Myocyte (in vitro differentiated cells): Measurements from ENCODE around the gene WFDC1. TPM values are rescaled to one million over a fixed set of nuclear protein-coding genes. Genes with fewer than 3 reads are reported as not detected.

ENCODE experiments used
- DNase-seq: peaks from one replicate; pipeline ENCODE4 v3.0.0-alpha.2; 2012; ENCODE audit warnings: low read depth
- total RNA-seq: library from RNA; depleted of rRNA; stranded (reverse); fragments of >200 nt; gene quantifications from 2 replicates; pipeline ENCODE4 v1.2.3, GENCODE V29; 2014

Gene WFDC1
- total RNA-seq, 1 donor from 2014 or later = 0.43 TPM

DNA sequence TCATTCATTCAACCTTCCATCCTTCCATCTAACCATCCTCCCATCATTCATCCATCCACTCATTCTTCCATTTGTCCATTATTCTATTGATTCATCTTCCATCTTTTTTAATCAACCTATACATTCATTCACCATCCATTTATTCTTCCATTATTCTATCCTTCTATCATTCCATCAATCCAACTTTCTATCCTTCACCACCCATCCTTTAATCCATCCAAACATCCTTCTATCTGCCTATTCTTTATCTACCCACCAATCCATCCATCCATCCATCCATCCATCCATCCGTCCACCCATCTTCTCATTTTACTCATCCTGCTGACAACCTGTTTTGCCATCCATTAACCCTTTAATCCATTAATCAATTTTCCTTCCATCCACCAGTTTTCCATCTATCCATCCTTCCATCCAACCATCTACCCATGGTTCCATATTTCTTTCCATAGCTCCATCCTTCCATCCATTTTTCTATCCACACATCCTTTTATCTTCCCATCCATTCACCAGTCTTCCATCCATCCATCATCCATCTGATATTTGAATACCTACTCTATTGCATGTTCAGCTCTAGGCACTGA lies 21.8 kb upstream of the WFDC1 start:
- DNase-seq = no peak

DNA sequence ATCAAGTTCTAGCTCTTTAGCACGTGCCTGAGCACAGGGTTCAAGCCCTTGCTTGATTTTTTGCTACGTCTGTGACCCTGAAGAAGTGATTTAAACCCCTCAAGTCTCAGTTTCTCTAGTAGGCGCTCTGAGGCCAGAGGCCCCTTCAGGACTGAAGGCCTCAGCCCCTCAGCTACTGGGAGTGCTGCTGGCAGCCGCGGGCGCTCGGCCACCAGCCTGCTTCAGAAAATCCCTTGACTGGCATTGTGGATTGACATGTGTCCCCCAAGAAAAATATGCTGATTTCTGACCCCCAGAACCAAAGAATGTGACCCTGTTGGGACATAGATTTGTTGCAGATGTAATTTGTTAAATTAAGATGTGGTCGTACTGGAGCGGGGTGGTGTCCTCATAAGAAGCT lies 20.2 kb upstream of the WFDC1 start:
- DNase-seq = no peak

DNA sequence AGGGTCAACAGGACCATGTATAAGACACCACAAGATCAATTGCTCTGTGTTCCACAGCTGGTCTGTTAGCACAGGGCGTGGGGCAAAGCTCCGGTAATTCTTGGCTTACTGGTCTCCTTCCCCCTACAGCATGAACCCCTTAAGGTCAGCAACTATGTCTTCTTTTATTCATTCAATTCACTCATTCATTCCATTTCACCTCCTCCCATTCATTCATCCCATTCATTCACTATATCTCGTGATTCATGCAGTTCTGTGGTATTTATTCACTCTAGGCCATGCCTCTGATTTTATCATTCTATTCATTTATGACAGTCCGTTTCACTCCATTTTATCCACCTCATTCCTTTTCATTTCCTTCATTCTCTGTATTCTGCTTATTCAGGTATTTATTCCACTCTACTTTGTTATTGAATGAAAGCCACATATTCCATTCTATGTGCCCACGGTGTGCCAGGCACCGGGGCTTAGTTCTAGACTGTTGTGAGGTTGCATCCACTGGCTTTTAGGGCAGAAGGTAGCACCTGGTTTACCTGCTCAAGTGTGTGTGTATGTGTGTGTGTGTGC lies 19.0 kb upstream of the WFDC1 start:
- no peak for DNase-seq

DNA sequence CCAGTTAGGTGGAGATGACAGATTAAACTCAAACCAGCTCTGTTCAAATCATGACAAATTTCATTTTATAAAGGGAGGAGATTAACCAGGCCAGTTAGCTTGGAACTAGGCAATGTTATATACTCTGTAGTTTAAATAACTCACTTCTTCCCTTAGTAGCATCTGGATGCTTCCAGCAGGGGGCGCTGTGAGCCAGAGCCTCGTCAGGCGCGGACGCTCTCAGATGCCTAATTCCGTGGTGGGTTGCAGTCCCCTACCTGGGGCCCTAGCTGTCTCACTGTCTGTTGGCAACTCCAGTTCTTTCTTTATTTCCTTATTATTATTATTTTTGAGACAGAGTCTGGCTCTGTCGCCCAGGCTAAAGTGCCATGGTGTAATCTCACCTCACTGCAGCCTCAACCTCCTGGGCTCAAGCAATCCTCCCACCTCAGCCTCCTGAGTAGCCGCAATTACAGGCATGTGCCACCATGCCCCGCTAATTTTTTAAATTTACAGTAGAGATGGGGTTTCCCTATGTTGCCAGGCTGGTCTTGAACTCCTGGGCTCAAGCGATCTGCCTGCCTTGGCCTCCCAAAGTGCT lies 17.3 kb upstream of the WFDC1 start:
- peak; percentile 45 for DNase-seq

DNA sequence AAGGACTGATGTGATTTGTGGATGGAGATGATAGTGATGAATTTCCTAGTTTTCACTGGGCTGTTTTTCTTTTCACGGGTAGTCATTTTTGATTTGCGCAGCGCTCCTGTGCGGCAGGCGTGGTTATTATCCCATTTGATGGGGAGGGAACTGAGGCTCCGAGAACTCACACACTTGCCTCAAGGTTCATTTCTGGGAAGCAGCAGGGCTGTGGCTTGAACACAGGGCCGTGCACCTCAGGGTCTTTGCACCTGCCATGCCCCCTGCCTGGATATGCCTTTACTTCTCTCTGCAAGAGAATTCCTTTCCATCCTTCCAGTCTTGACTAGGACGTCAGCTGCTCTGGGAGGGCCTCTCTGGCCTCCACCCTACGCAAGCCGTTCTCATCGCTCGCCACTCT lies 16.3 kb upstream of the WFDC1 start:
- no peak for DNase-seq

DNA sequence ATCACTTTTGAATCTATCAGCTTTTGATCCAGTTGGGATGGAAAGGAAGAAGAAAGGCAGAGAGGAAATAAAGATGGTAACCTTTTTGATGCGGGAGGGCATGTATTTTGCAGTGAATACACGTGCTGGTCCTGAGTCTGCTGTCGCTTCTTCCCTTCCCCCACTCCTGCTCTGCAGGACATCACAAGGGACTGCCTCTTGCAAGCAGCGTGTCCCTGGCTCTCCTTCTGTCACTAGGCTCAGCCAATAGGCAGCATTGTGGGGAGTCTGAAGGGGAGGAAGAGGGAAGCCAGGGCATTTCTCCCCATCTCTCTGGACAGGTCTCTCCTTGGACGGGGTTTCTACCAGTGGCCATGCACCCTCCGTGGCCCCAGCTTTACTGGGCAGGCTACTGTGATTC lies 15.7 kb upstream of the WFDC1 start:
- DNase-seq = no peak

DNA sequence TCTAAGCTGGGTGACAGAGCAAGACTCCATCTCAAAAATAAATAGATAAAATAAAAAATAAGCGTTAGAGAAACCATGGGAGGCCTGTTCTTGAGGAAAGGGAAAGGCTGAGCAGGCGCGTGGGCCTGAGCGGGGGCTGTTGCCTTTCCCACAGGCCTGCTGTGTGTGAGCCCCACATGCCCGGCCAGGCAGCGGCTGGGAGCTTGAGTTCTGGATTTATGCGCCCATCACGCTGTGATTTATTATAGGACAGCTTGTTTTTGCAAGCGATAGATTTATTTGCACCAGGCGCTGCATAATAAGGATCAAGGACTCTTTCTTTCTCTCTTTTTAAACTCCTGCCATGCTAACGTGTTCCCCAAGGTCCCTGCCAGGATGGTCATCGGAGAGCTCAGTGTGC lies 14.8 kb upstream of the WFDC1 start:
- DNase-seq = no peak

DNA sequence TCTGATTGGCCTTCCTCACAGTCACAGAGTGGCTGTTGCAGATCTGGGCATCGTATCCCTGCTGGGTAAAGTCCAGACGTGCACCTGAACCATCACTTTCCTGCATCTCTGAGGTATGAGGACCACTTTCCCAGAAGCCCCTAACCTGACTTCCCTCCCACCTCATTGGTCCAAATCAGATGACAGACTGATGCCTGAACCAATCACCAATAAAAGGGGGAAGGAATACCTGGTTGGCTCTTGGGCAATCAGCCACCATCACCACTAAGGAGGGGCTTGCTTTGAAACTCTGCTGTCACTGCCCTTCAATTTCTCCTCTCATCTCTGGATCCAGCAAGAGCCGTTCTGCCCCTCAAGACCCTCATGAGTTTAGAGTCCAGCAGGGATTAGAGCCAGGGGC lies 13.6 kb upstream of the WFDC1 start:
- DNase-seq = peak; percentile 13

DNA sequence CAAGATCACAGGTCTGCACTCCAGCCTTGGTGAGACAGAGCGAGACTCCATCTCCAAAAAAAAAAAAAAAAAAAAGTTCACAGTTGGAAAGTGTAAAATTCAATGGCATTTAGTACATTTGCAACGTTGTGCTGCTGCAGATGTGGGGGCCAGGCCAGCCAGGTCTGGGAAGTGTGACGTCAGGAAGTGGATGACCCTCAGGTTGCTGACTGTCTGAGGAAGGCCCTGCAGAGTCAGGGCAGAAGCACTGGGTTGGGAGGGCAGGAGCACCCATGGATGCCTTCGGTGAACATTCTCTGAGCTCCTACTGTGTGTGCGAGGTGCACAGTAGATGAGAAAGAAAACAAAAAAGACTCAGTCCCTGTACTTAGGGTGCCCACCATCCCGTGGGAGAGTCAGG lies 12.1 kb upstream of the WFDC1 start:
- no peak for DNase-seq

DNA sequence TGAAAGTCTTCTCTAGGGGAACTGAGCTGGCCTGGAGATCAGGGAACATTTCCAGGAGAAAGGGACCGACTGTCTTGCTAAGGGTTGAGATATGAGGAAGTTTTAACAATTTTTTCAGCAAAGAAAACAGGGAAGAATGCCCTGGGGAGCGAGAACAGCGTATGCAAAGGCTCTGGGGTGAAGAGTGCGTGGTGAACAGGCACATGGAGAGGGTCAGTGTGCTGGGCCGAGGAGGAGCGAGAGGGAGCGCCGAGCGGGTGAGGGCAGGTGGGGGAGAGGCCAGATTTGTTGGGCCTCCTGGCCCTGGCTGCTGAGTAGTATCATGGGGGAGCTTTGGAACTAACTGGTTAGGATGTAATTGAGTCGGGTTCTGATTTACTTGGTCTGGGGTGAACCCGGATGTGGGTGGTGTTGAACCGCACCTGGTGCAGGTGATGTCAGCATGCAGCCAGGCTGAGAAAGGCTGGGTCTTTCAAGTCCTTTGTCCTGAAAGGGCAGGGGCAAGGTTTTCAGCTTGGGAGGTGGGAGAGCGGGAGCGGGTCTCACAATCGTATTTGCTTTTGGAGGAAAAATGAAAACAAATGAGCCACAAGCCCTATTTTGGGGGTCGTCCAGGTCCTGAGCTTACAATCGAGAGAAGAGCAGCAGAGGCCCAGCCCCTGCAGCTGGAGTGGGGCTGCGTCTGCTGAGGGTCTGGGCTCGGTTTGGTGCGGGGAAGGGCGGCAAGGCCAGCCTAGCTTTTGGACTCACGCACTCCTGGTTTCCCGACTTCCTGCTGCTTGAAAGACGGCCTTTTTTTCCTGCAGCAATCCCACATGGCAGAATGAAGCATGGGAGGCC lies 11.1 kb upstream of the WFDC1 start:
- DNase-seq = no peak

DNA sequence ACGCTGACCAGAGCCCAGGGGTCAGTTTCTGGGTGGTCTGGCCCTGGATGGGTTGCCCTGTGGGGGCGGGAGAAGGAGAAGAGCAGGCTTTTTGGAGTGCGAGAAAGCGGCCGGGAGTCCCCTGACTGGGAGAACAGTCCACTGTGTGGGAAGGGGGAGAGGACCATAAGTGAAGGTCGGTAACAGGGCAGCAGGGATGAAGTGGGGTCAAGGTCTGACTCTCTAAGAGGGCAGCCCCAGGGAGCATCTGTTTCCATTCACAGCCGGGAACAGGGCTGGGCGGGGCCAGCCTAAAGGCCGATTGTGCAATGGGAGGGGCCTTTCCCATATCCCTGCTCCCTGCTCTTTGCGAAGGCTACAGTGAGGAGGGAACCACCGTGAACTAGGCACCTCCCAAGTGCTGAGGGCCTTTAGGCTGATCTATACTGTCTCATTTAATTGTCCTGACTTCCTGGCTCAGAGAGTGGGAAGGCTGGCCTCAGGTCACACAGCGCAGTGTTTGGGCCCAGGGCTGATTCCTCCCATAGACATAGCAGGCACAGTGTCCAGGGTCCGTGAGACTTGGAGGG lies 10.4 kb upstream of the WFDC1 start:
- no peak for DNase-seq

DNA sequence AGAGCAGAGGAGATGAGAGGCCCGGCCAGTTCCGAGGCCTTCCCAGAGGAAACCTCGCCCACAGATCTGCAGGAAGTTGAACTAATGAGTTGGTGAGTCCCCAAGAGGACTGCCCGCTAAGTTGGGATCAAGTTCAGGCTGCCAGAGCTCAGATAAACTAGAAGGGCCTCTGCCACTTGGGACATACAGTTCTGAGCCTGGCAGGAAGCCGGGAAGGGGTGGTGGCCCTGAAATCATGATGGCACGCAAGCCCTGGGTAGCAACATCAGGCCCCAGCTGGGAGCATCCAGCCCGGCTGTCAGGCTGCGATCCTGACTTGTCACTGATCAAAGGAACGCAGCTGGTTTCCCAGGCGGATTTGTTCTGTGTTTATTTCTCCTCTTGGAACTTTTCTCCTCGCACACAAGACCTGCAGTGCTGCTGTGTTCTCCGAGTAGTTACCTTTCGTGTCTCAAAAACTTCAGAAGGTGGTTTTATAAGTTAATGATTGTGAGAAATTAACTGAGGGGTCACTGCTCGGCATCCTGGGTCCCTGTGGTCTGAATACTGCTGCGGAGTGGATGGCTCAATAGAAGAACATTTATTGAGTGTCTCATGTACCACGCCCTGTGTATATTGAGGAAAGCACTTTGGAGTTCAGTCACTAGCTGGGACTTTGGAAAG lies 8.0 kb upstream of the WFDC1 start:
- peak; percentile 55 for DNase-seq

DNA sequence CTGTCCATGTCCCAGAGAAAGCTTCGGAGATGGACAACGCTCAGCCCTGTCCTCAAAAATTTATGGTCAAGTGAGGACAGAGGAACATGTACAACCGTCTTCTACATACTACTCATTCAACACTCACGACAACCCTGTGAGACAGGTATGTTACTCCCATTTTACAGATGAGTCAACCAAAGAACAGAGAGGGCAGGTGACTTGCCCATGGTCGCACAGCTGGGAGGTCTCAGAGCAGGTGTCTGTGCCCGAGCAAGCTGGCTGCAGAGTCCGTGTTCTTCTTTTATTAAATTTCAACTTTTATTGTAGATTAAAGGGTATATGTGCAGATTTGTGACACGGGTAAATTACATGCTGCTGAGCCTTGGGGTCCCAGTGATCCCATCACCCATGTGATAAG lies 5.8 kb upstream of the WFDC1 start:
- no peak for DNase-seq

DNA sequence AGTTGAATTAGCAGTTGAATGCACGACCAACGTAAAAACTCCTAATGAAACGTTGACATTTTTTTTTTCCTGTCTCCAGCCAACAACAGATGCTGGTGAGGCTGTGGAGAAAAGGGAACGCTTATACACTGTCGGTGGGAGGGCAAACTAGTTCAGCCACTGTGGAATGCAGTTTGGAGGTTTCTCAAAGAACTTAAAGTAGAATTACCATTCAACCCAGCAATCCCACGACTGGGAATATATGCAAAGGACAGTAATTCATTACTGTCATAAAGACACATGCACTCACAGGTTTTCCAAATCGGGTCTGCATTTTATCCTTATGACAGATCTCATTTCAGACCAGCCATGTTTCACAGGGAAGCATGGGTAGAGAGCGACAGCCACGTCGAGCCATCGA lies 3.5 kb upstream of the WFDC1 start:
- no peak for DNase-seq

DNA sequence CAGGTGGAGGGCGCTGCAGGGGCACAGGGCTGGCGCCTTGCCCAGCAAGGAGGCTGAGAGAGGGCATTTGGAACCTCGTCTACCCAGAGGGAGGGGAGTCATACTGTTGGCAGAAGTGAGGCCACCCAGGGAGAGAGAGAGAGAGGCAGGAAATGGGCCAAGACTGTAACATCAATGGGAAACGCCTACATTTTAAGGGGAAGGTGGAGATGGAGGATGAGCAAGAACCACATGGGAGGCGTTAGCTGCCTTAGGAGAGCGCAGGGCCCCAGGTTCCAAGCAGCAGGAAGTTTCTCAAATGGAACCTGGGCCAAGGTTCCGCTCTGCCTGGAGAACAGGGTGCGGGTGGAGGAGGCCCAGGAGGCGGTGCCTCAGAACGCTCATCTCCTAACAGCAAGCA lies 2.7 kb upstream of the WFDC1 start:
- DNase-seq = no peak

DNA sequence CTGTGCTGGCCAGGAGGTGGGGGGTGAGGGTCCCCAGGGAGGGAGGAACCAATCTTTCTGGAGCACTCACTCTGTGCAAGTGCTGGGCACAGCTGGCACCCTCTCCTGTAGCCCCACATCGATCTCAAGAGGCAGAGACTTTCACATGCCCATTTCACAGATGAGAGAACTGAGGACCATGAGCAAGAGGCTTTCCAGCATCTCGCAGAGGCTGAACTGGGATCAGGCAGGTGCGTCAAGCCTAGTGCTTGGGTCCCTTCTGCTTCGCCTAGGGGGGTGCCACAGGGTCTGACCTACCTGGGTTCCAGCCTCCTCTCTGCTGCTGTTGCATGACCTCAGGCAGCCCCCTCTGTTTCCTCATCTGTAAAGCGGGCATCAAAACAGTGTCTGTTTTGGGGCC lies 1.3 kb upstream of the WFDC1 start:
- DNase-seq = no peak

DNA sequence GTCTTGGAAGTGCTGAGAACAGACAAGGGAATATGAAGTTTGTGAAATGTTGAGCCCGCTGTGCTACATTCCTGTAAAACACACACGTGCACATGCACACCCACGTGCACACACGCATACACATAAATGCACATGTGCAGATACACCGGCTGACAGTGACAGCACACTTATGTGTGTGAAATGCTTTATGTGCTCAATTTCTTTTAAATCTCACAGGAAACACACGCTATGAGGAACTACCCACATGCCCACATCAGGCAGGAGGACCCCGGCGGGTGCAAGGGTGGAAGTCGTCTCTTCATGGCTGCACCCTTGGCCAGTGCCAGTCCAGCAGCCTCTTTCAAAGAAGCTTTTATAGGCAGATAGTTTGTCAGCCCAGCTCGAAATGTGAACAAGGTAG lies 561 bp upstream of the WFDC1 start:
- DNase-seq = no peak

DNA sequence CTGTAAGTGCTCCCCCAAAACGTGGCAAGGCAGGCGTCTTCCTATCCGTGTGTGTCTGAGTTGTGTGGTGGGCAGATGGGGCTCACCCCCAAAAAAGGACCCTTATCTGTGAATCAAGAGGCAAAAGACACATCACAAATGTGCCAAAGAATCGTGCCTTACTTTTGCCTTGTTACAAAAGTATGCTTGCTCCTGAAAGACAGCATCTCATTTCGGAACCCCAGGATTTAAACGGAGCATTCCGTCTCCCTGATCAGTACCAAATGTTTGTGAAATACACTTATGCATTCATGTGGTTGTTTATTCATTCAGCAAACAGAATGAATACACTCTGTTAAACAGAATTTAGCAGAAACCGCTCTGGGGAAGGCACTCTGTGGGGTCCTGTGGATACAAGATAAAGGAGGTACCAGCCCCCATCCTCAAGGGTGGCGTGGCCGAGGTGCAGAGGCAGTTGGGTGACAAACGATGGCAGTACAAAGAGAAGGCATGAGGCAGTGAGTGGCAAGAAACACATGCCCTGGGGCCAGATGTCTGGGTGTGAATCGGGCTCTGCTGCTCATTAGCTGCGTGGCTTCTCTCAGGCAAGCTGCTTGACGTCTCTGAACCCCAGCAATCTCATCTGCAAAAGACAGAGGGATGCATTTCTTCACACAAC lies 654 bp downstream of the WFDC1 start:
- no peak for DNase-seq

DNA sequence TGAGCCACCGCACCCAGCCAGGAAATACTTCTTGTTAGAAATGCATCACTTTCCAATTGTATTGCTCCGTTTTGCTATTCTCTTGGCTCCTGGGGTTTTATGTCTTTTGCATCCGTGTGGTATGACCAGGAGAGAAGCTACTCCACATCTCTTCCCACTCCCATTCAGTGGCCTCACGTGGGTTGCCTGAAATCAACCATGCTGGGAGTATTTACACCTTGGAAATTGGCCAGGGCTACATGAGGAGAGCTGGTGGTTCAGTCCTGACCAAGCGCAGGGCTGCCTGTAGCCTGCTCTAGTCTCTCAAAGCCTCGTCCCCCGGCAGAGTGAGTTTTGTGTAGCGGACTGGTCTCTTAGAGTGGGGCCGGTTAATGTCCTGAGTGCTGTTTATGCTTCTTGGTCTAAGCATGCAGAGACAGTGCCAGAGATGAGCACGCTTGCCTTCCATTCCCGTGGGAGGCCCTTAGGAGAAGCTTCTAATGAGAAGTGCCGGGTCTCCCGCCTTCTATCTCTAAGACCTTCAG lies 3.8 kb downstream of the WFDC1 start:
- no peak for DNase-seq

DNA sequence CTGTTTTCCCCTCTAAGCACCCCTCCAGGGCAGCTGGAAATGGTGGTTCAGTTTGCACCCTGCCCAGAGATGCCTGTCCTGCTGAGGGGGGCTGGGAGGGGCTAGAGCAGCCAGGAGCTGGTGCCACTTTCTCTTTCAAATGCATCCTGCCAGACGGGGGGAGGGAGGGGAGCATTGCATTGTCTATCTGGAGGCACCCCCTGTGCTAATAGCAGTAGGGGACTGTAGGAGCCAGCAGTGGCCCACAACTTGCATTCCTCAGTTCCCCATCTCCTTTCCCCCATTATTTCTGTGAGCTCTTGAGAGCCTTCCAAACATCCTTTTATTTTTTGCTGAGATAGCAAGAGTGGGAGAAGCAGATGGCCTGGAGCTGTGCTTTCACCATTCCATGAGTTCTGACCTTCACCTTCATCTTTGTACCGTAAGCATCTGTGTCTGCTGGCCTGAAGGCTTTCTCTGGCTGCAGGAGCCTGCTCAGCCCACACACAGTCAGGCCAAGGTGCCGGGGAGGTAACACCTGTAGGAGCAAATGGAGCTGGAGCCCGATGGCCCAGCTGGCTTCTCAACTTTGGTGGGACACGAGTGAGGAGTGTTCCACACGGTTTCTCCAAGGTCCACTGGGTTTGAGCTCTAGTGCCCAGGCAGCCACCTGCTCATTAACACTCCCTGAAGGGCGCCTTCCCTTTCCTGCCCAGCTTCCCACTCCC lies 5.2 kb downstream of the WFDC1 start:
- no peak for DNase-seq
